ENCODE data around the gene RILPL1. TPM values are rescaled to one million over a fixed set of nuclear protein-coding genes. Genes with fewer than 3 reads are reported as not detected.
"Not testable (repeated sequence)": the region's sequence is repeated elsewhere in the genome, so short reads cannot be mapped to it uniquely, and the experiment has no call there.

Gene RILPL1
- polyA plus RNA-seq, 1 donor, result 9.7 TPM

DNA sequence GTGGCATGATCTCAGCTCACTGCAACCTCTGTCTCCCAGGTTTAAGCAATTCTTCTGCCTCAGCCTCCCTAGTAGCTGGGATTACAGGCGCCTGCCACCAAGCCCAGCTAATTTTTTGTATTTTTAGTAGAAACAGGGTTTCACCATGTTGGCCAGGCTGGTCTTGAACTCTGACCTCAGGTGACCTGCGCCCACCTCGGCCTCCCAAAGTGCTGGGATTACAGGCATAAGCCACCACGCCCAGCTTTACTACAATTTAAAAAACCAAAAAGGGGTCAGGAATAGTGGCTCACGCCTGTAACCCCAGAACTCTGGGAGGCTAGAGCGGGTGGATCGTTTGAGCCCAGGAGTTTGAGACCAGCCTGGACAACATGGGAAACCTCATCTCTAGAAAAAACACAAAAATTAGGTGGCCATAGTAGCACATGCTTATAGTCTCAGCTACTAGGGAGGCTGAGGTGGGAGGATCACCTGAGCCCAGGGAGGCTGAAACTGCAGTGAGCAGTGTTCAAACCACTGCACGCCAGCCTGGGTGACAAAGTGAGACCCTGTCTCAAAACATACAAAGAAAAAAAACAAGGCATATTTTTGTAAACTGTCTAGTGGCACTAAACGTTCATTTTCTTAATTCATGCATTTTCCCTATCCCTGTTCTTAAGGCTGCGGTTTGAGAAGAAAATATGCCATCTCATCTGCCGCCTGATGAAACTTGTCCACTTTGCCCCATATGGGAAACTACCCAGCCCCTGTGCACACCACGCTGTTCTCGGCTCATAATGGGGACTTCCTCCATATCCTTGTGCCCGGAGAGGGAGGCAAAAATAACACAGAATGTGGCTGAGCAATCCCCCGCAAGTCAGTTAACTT lies 101.3 kb downstream of the RILPL1 start:
- H3K4me3 ChIP-seq (ENCODE audit: low read length); H3K36me3 ChIP-seq (ENCODE audit: control insufficient read depth, insufficient read depth, low read length); H3K9me3 ChIP-seq (ENCODE audit: control insufficient read depth, low read depth, low read length); DNase-seq; H3K27ac ChIP-seq (ENCODE audit: low read length); H3K27me3 ChIP-seq (ENCODE audit: control insufficient read depth, insufficient read depth, low read length): not testable (repeated sequence)
- H3K4me1 ChIP-seq (ENCODE audit: control insufficient read depth, insufficient read depth, low read length), result peaks cover 10% of the 10 kb centered on the region
- WGBS (ENCODE audit: insufficient coverage, low lambda C conversion rate), result 96% methylated on average over 5 of the region's 15 CpGs

- H3K4me1 ChIP-seq (ENCODE audit: control insufficient read depth, insufficient read depth, low read length); H3K27me3 ChIP-seq (ENCODE audit: control insufficient read depth, insufficient read depth, low read length); H3K27ac ChIP-seq (ENCODE audit: low read length); DNase-seq; H3K36me3 ChIP-seq (ENCODE audit: control insufficient read depth, insufficient read depth, low read length); H3K4me3 ChIP-seq (ENCODE audit: low read length); H3K9me3 ChIP-seq (ENCODE audit: control insufficient read depth, low read depth, low read length): not testable (repeated sequence)
- WGBS (ENCODE audit: insufficient coverage, low lambda C conversion rate), result 100% methylated on average over 3 of the region's 8 CpGs
Measured at GRCh38 chr12:123429101-123429500, 104.4 kb downstream of the RILPL1 start.

DNA sequence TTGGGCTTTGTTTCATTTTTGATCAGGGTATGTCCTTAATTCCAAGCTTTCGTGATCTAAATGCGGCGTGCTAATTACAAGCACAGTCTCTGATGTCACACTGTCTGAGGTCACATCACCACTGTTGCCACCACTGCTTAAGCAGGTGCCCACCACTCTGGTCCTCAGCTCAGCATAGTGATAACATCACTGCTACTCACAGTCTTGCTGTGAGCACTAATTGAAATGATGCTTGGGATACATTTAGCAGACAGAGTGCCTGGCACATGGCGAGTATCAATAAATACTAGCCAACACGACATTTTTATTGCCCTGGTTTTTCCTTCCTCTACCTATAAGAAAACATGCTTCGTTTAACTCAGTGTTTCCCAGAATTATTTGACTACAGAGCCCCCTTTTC lies 104.9 kb downstream of the RILPL1 start:
- H3K27me3 ChIP-seq (ENCODE audit: control insufficient read depth, insufficient read depth, low read length), result no peaks in the 10 kb centered on the region
- no peak for DNase-seq
- 58% methylated on average over 2 of the region's 6 CpGs for WGBS (ENCODE audit: insufficient coverage, low lambda C conversion rate)
- H3K4me1 ChIP-seq (ENCODE audit: control insufficient read depth, insufficient read depth, low read length), result no peaks in the 10 kb centered on the region
- no peak overlapping the region for H3K27ac ChIP-seq (ENCODE audit: low read length)
- no peaks in the 10 kb centered on the region for H3K36me3 ChIP-seq (ENCODE audit: control insufficient read depth, insufficient read depth, low read length)
- H3K9me3 ChIP-seq (ENCODE audit: control insufficient read depth, low read depth, low read length), result no peaks in the 10 kb centered on the region
- H3K4me3 ChIP-seq (ENCODE audit: low read length), result no peak overlapping the region

- WGBS (ENCODE audit: insufficient coverage, low lambda C conversion rate), result 100% methylated on average over 1 of the region's 8 CpGs
- H3K4me3 ChIP-seq (ENCODE audit: low read length), result no peak overlapping the region
- H3K36me3 ChIP-seq (ENCODE audit: control insufficient read depth, insufficient read depth, low read length), result no peaks in the 10 kb centered on the region
- no peaks in the 10 kb centered on the region for H3K27me3 ChIP-seq (ENCODE audit: control insufficient read depth, insufficient read depth, low read length)
- H3K4me1 ChIP-seq (ENCODE audit: control insufficient read depth, insufficient read depth, low read length), result no peaks in the 10 kb centered on the region
- no peak overlapping the region for H3K27ac ChIP-seq (ENCODE audit: low read length)
- H3K9me3 ChIP-seq (ENCODE audit: control insufficient read depth, low read depth, low read length), result no peaks in the 10 kb centered on the region
- DNase-seq, result no peak
Measured at GRCh38 chr12:123427036-123427769, 106.3 kb downstream of the RILPL1 start.

GRCh38 chr12:123421314-123421713 lies 112.2 kb downstream of the RILPL1 start:
- no peaks in the 10 kb centered on the region for H3K36me3 ChIP-seq (ENCODE audit: control insufficient read depth, insufficient read depth, low read length)

More at GRCh38 chr12:123421314-123421713, 112.2 kb downstream of the RILPL1 start:
- Histone ChIP-seq H3K9me3 (ENCODE audit: control insufficient read depth, low read depth, low read length) (no peaks in the 10 kb centered on the region), H3K4me1 (ENCODE audit: control insufficient read depth, insufficient read depth, low read length) (no peaks in the 10 kb centered on the region), H3K27me3 (ENCODE audit: control insufficient read depth, insufficient read depth, low read length) (no peaks in the 10 kb centered on the region), H3K4me3 (ENCODE audit: low read length) (no peak overlapping the region), H3K27ac (ENCODE audit: low read length) (no peak overlapping the region)
- no peak for DNase-seq
- no CpG with 5 or more reads among the region's 2 CpGs for WGBS (ENCODE audit: insufficient coverage, low lambda C conversion rate)

Other genes with a start within 250 kb of the RILPL1 start
- gene SBNO1, start 168.9 kb downstream of the RILPL1 start, polyA plus RNA-seq, result 18.8 TPM
- gene KMT5A, start 149.6 kb downstream of the RILPL1 start, polyA plus RNA-seq, result 37.6 TPM
- gene RILPL2, start 97.0 kb downstream of the RILPL1 start, polyA plus RNA-seq, result 1.7 TPM
- 31.0 TPM for gene SNRNP35, start 75.6 kb downstream of the RILPL1 start, polyA plus RNA-seq
- gene TMED2, start 50.8 kb upstream of the RILPL1 start, polyA plus RNA-seq, result 233 TPM
- gene DDX55, start 68.4 kb upstream of the RILPL1 start, polyA plus RNA-seq, result 37.9 TPM
- gene EIF2B1, start 100.0 kb upstream of the RILPL1 start, polyA plus RNA-seq, result 42.8 TPM
- gene GTF2H3, start 100.1 kb upstream of the RILPL1 start, polyA plus RNA-seq, result 33.9 TPM
- gene TCTN2, start 137.4 kb upstream of the RILPL1 start, polyA plus RNA-seq, result 8.6 TPM
- gene ATP6V0A2, start 178.6 kb upstream of the RILPL1 start, polyA plus RNA-seq, result 18.5 TPM
- 1.0 TPM for gene DNAH10, start 228.6 kb upstream of the RILPL1 start, polyA plus RNA-seq